NCI-H510A (cell line): Measurements from ENCODE around the gene FAM124B.

Experiments
- DNase-seq: peaks from one replicate; lab custom pipeline; 2025; lab: John Stamatoyannopoulos, UW

FAM124B gene

GRCh38 chr2:224401641-224402342, at the start of gene FAM124B:
TSS of gene FAM124B (minus strand) at chr2:224402107. CDS start at chr2:224401768, 339 bp downstream.
- no peak for DNase-seq

- DNase-seq, result no peak
Measured at GRCh38 chr2:224449212-224450147, 47.6 kb upstream of the FAM124B start.

- no peak for DNase-seq
Measured at GRCh38 chr2:224448236-224448635, 46.3 kb upstream of the FAM124B start.

DNA sequence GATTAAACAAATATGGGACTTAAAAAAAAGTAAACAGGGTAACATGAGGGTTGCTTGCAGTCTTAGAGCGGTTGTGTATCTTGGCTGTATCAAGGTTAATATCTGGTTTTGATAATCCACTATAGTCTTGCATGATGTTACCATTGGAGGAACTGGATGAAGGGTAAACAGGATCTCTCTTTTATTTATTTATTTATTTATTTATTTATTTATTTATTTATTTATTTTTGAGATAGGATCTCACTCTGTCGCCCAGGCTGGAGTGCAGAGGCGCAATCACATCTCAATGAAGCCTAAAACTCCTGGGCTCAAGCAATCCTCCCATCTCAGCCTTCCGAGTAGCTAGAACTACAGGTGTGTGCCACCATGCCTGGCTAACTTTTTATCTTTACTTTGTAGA, 42.9 kb upstream of the FAM124B start:
- DNase-seq, result no peak

DNA sequence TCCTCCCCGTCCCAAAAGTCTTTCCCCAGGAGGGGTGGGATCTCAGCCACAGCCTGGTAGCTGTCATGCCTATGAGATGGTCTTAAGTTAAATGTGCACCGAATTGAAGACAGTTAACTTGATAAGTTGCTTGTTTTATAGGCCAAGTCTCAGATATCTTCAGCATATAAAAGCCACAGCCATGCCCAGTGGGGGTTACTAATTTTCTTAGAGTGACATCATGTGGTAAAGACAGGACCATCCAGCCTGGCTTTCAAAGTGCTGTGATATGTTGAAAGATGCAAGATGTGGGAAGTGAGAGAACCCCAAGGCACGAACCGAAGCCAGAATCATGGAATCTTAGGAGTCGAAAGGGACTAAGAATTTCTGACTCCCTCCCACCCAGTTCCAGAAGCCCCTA, 42.1 kb upstream of the FAM124B start:
- no peak for DNase-seq

DNA sequence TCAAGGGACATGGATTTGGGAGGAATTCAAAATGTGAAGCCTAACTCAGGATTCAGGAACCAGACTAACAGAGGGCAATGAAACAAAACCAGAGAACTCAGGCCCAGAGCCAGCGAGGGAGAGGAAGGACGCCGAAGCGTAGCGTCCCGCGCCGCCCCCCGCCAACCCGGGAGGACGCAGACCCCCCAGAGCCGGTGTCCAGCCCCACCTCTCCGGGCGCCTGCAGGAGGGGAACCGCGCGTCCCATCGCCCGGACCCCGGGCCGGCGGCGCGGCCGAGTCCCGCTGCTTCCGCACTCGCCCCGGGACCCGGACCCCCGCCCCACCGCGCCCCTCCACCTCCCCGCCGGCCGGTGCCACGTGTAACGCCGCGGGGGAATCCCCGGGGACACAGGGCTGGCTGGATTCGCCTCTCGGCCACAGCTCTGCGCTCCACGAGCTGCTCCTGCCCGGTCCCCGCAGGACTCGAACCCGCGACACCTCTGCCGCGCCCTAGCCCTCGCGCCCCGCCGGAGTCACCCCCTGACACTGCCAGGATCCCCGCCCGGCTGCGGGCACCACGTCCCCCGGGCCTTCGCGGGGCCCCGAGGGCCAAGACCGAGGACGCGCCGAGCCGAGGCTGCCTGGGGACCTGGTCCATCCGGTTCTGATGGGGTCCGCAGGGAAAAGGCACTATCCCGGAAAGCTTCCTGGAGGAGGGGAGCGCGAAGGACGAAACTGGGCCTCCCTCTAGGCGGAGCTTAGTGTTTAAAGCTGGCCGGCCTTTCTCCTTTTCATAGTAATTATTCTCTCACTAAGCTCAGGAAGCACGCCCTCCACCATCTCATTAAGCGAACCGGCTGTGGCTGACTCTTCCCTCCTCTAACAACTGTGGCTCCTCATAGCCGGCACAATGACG, 40.4 kb upstream of the FAM124B start:
- DNase-seq, result no peak

DNA sequence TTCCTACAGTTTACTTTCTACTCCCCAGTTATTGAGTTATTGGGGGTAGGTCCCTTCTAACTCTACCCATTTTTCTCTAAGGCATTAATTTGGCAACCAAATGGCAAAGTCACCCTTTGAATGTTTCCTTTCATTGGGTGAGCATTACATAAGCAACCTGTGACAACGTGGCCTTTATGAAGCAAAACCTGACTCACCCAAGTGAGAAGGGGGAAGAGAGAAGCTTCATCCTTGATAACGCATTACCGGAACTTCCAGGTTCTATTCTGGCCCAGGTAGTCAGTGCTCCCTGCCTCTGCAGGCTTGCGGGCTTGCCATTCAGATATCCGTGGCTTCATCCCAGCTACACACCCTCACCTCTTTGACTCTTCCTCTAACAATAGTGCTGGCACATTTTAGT, 39.1 kb upstream of the FAM124B start:
- no peak for DNase-seq

- no peak for DNase-seq
Measured at GRCh38 chr2:224438726-224439125, 36.8 kb upstream of the FAM124B start.

DNA sequence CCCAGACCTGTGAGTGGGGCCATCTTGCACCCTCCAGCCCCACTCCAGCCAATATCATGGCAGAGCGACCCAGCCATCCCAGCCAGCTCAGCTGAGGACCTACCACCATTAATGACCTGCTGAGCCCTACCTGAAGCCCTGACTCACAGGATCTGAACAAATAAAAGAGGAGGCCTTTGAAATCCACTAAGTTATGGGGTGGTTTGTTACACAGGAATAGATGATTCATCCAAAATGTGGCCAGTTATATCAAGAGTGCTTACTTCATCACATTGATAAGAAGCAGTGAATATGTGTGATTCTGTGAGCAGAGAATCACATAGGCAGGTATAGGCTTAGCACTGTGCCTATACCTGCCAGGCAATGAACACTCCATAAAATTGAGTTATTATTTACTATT, 34.7 kb upstream of the FAM124B start:
- DNase-seq, result no peak

- no peak for DNase-seq
Measured at GRCh38 chr2:224434618-224435017, 32.7 kb upstream of the FAM124B start.

- no peak for DNase-seq
Measured at GRCh38 chr2:224433442-224433841, 31.5 kb upstream of the FAM124B start.

GRCh38 chr2:224432003-224432579, 30.2 kb upstream of the FAM124B start:
- DNase-seq, result no peak

GRCh38 chr2:224429441-224429810, 27.5 kb upstream of the FAM124B start:
- no peak for DNase-seq

DNA sequence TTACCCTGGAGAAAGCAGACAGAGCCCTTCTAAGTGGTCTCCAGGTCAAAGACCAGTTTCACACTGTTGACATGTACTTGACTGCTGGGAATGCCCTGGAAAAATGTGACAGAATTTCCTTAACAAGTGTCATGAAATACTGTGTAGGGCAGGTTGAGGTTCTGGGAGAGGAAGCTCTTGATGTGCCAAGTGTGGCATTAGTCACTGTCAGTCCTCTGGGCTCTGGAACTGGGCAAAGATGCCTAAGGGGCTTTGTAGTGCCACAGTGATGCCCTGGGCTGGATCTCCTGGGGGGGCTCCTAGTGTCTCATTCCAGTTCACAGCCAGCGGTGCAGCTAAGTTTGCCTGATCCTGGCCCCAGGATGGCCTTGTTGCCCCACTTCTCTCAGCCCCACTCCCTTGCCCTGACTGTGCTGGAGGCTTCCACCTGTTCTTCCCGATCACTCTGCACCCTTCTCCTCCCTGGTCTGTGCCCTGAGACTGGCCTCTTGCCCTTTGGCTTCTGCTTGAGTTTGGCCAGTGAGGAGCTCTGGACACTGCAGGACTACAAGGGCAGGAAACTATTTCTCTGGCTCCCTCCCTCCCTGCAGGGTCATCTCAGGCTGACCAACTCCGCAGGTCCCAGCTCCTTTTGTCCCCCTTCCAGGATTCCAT, 27.0 kb upstream of the FAM124B start:
- DNase-seq, result no peak

- DNase-seq, result no peak
Measured at GRCh38 chr2:224427471-224427870, 25.6 kb upstream of the FAM124B start.

DNA sequence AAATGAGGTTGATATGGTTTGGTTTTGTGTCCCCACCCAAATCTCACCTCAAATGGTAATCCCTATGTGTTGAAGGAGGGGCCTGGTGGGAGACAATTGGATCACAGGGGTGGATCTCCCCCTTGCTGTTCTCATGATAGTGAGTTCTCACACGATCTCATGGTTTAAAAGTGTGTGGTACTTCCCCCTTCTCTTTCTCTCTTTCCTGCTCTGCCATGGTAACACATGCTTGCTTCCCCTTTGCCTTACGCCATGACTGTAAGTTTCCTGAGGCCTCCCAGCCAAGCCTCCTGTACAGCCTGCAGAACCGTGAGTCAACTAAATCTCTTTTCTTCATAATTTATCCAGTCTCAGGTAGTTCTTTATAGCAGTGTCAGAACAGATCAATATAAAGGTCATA, 24.7 kb upstream of the FAM124B start:
- no peak for DNase-seq

- no peak for DNase-seq
Measured at GRCh38 chr2:224421065-224421464, 19.2 kb upstream of the FAM124B start.

- DNase-seq, result no peak
Measured at GRCh38 chr2:224417947-224418346, 16.0 kb upstream of the FAM124B start.

DNA sequence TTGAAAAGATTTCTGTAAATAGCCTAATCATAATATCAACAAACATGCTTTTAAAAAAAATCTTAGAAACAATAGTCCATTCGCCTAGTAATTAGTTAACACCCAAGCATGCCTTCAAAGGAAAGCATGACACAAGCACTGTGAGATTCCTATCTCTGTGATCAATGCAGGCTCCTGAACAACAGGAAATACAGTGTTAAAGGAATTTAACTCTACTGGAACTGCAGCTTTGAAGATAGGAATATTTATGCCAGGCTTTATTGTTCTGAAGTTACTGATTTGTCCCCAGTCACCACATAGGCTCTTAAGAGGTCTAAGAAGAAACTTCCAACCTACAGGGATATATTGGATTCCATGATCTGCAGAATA, 15.4 kb upstream of the FAM124B start:
- DNase-seq, result no peak

GRCh38 chr2:224416656-224417360, 14.9 kb upstream of the FAM124B start:
- no peak for DNase-seq

- DNase-seq, result no peak
Measured at GRCh38 chr2:224413381-224413780, 11.5 kb upstream of the FAM124B start.
